ENCODE data around the gene UGT1A7.

DNA sequence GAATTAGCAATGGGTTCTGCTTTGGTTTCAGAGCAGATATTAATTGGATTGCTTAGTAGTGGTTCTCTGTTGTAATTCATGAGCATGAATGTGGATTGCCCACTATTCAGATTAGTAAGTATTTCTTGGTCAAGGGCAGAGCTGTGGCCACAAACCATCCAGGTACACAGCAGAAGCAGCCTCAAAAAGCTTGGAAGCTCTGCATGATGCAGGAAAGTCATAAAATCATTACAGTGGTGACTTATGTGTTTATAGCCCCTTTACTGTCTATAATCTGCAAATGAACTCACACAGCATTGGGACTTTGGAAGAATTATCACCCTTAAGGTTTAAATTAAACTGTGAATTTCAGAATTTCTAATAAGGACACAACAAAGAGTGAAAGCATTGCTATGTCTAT is 76.4 kb downstream of the UGT1A7 start:
- TF ChIP-seq, protein P1, sequence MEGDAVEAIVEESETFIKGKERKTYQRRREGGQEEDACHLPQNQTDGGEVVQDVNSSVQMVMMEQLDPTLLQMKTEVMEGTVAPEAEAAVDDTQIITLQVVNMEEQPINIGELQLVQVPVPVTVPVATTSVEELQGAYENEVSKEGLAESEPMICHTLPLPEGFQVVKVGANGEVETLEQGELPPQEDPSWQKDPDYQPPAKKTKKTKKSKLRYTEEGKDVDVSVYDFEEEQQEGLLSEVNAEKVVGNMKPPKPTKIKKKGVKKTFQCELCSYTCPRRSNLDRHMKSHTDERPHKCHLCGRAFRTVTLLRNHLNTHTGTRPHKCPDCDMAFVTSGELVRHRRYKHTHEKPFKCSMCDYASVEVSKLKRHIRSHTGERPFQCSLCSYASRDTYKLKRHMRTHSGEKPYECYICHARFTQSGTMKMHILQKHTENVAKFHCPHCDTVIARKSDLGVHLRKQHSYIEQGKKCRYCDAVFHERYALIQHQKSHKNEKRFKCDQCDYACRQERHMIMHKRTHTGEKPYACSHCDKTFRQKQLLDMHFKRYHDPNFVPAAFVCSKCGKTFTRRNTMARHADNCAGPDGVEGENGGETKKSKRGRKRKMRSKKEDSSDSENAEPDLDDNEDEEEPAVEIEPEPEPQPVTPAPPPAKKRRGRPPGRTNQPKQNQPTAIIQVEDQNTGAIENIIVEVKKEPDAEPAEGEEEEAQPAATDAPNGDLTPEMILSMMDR (IDR thresholded peaks at IDR 0.05; ENCODE audit: borderline replicate concordance, extremely low read depth, low read length, poor library complexity, severe bottlenecking), result no peak
- no peak for TF ChIP-seq EZH2 (IDR thresholded peaks at IDR 0.05; ENCODE audit: borderline replicate concordance, low read depth, low read length, severe bottlenecking)

Data from DND-41 (cell line).